SJSA1 (cell line): ENCODE measurements around the gene ZNF723. TPM values are rescaled to one million over a fixed set of nuclear protein-coding genes. Genes with fewer than 3 reads are reported as not detected.

Experiments used
- total RNA-seq: library from RNA; depleted of rRNA; stranded (reverse); fragments of >200 nt; shearing (Covaris generic); gene quantifications from 2 replicates; pipeline ENCODE4 v1.2.3, GENCODE V29; 2014; rRNA removed

ZNF723 gene
- total RNA-seq, 1 experiment from 2014 or later: not detected

Other genes with a start within 250 kb of the ZNF723 start
- gene ZNF492, start 198.0 kb upstream of the ZNF723 start, total RNA-seq: not detected in 2 replicates
- gene ZNF99, start 48.1 kb upstream of the ZNF723 start, total RNA-seq: not detected in 2 replicates
- not detected in 2 replicates for gene ZNF728, start 170.9 kb downstream of the ZNF723 start, total RNA-seq